HL-60 (cell line): Measurements from ENCODE around the gene PER1.

Experiments
- DNase-seq, 2 experiments: peaks; one replicate each; pipeline ENCODE4 v3.0.0-alpha.2; 2010 to 2020; ENCODE audit warnings: low read depth in 1 of 2, low spot score in 1 of 2
- H3K27ac ChIP-seq: fragments of 250-450 bp; sonication (Bioruptor Pico); replicated peaks from 2 replicates; pipeline ENCODE4 v1.5.1; 2020; ENCODE audit warnings: mild to moderate bottlenecking, moderate library complexity
- H3K27me3 ChIP-seq: fragments of 250-450 bp; sonication (Bioruptor Pico); 2 replicates; pipeline ENCODE4 v1.5.1; 2021; ENCODE audit warnings: mild to moderate bottlenecking, moderate library complexity; ENCODE audit not compliant: insufficient read depth, poor library complexity, severe bottlenecking
- H3K4me3 ChIP-seq: replicated peaks from 2 replicates; pipeline ENCODE4 v1.5.1; 2011; ENCODE audit warnings: mild to moderate bottlenecking, control low read depth, low read length; ENCODE audit not compliant: insufficient read depth
- CTCF ChIP-seq: IDR thresholded peaks from one replicate; pipeline ENCODE4 v1.5.1; 2011; ENCODE audit warnings: low read length, control low read depth, inconsistent platforms; ENCODE audit not compliant: insufficient read depth
- GABPA ChIP-seq: IDR thresholded peaks from 2 replicates; pipeline ENCODE4 v1.6.1; 2012; ENCODE audit warnings: low read depth
- POLR2AphosphoS5 ChIP-seq: IDR thresholded peaks from 2 replicates; pipeline ENCODE4 v1.6.1; 2012; ENCODE audit warnings: low read depth
- SPI1 ChIP-seq: IDR thresholded peaks from 2 replicates; pipeline ENCODE4 v1.6.1; 2012; ENCODE audit warnings: low read depth, mild to moderate bottlenecking, borderline replicate concordance
- TF ChIP-seq, protein P1 (sequence below): IDR thresholded peaks from 2 replicates; pipeline ENCODE4 v1.6.1; 2012; ENCODE audit warnings: low read depth; ENCODE audit not compliant: insufficient replicate concordance

Gene PER1

DNA sequence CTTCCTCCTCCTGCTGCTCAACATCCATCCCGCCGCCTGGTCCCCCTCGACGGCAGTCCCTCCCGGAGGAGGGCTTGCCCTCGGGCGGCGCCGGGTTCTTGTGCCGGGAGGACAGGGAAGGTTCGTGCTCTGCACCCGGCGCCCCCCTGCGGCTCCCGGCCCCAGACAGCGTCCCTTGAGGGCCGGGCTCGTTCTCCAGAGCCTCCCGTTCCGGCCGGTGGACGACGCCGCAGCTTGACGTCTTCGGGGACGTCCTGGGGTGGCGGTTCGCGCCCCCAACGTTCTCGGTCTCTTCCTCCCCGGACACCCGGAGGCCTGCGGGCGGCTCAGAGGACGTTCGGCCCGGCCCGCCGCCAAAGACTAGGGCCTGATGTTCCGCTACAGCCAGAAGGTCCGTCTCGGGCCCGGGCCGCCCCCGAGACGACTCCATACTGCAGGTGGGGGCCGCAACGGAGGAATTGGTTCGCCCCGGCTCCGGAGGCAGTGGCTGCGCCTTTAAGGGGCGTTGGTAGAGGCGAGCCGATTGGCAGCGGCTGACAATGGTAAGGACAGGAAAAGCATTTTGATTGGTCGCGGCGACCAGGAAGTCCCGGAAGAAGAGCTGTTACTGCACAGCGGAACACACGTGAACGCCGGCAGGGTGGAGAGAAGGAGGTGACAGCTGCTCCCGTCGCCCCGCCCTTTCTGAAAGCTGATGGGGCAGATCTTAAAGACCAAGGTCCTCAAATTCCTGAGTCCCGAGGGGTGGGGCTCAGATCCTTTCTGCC, 37.7 kb upstream of the PER1 start, which contains the start of gene BORCS6:
Gene BORCS6, minus strand, starts transcription at position 470 of the 767 bp plus-strand sequence. Its CDS starts 40 bp downstream, at position 430.
- Histone ChIP-seq H3K27ac (peak within 1 kb of the TSS; percentile 92), H3K4me3 (peak within 1 kb of the TSS; percentile 60), H3K27me3 (no peaks in the 10 kb centered on the region)
- TF ChIP-seq CTCF (no peak), POLR2AphosphoS5 (no peak; the same call in 1 of the 2 replicates), GABPA (no peak), SPI1 (no peak)
- TF ChIP-seq, protein P1, sequence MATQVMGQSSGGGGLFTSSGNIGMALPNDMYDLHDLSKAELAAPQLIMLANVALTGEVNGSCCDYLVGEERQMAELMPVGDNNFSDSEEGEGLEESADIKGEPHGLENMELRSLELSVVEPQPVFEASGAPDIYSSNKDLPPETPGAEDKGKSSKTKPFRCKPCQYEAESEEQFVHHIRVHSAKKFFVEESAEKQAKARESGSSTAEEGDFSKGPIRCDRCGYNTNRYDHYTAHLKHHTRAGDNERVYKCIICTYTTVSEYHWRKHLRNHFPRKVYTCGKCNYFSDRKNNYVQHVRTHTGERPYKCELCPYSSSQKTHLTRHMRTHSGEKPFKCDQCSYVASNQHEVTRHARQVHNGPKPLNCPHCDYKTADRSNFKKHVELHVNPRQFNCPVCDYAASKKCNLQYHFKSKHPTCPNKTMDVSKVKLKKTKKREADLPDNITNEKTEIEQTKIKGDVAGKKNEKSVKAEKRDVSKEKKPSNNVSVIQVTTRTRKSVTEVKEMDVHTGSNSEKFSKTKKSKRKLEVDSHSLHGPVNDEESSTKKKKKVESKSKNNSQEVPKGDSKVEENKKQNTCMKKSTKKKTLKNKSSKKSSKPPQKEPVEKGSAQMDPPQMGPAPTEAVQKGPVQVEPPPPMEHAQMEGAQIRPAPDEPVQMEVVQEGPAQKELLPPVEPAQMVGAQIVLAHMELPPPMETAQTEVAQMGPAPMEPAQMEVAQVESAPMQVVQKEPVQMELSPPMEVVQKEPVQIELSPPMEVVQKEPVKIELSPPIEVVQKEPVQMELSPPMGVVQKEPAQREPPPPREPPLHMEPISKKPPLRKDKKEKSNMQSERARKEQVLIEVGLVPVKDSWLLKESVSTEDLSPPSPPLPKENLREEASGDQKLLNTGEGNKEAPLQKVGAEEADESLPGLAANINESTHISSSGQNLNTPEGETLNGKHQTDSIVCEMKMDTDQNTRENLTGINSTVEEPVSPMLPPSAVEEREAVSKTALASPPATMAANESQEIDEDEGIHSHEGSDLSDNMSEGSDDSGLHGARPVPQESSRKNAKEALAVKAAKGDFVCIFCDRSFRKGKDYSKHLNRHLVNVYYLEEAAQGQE, result no peak
- peak; percentile 85 to 95 for DNase-seq

DNA sequence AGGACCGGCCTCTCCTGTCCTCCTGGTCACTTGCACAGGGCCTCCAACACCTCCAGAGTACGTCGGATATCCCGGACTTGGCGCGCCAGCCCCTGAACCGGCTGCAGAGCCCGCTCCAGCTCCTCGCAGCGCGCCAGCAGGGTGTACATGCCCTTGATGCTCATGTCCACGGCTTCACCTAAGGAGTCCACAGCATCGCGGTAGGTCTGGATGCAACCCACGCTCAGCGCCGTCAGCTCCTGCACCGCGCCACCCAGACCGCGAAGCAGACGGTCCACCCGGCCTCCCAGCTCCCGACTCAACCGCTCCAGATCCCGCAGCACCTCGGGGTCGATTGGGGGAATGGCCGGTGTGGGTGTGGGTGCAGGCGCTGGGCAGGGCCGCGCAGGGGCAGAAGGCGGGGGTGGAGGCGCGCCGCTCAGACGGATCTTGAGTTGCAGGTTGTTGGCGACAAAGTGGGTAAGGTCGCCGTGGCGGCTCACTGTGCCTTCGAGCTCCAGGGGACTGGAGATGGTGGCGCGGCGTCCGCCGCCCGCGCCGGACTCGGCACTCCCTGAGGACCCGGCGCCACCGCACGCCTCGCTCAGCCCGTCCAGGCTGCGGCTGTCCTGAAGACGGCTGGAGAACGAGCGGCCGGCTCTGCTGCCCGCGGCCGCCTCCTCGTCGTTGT, 37.0 kb upstream of the PER1 start:
- TF ChIP-seq, protein P1, result no peak
- TF ChIP-seq CTCF, result no peak
- no peak for TF ChIP-seq GABPA
- no peak for TF ChIP-seq SPI1
- no peak for TF ChIP-seq POLR2AphosphoS5
- H3K27ac ChIP-seq, result peak overlapping the region; percentile 92
- H3K27me3 ChIP-seq, result no peaks in the 10 kb centered on the region
- H3K4me3 ChIP-seq, result peak overlapping the region; percentile 60
- DNase-seq, result no peak

- Histone ChIP-seq H3K27ac (0 out of 2 replicates have a peak overlapping the region, but pooled peaks have one; percentile 24), H3K4me3 (peak overlapping the region; percentile 60), H3K27me3 (no peaks in the 10 kb centered on the region)
- DNase-seq, result no peak
- no peak for TF ChIP-seq CTCF
- no peak for TF ChIP-seq SPI1
- TF ChIP-seq GABPA, result no peak
- TF ChIP-seq POLR2AphosphoS5, result no peak
- TF ChIP-seq, protein P1, result no peak
Observed at GRCh38 chr17:8188263-8188839, 36.1 kb upstream of the PER1 start.
